Transverse colon (tissue), 4 donors: ENCODE data around the gene PROM2. TPM values are rescaled to one million over a fixed set of nuclear protein-coding genes. Genes with fewer than 3 reads are reported as not detected.
"Not testable (repeated sequence)": the region's sequence is repeated elsewhere in the genome, so short reads cannot be mapped to it uniquely, and the experiment has no call there.

ENCODE experiments used
- DNase-seq: peaks from one replicate; pipeline ENCODE4 v3.0.0-alpha.2; 2019
- H3K27ac ChIP-seq, 4 donors: fragments of 200-600 bp; sonication (generic); 2 replicates each; pipeline ENCODE4 v1.5.1; 2016 to 2018; ENCODE audit warnings: inconsistent platforms in 4 of 4
- H3K27me3 ChIP-seq: fragments of 200-600 bp; sonication (generic); 2 replicates; pipeline ENCODE4 v1.5.1; 2017; ENCODE audit warnings: inconsistent platforms
- H3K36me3 ChIP-seq, 4 donors: fragments of 200-600 bp; sonication (generic); 2 replicates each; pipeline ENCODE4 v1.5.1; 2017 to 2019; ENCODE audit warnings: inconsistent platforms in 4 of 4
- H3K4me1 ChIP-seq, 4 donors: fragments of 200-600 bp; sonication (generic); 2 replicates each; pipeline ENCODE4 v1.5.1; 2017 to 2020; ENCODE audit warnings: inconsistent platforms in 4 of 4
- H3K4me3 ChIP-seq, 4 donors: fragments of 200-600 bp; sonication (generic); 1 replicate in 1 of 4; 2 replicates in 3 of 4; pipeline versions ENCODE4 v1.5.1 to v1.6.1; 2017 to 2019; ENCODE audit warnings: inconsistent platforms in 4 of 4
- H3K9me3 ChIP-seq, 2 donors: fragments of 200-600 bp; sonication (generic); 2 replicates each; pipeline ENCODE4 v1.5.1; 2017 to 2019; ENCODE audit warnings: inconsistent platforms in 2 of 2
- EP300 ChIP-seq: sonication (generic); formaldehyde crosslinking; IDR thresholded peaks from one replicate; pipeline ENCODE4 v1.6.1; 2017; ENCODE audit warnings: antibody characterized with exemption, low read depth
- POLR2A ChIP-seq: fragments of 450-650 bp; IDR thresholded peaks from one replicate; pipeline ENCODE4 v1.6.1; 2016; ENCODE audit warnings: antibody characterized with exemption, mild to moderate bottlenecking, moderate library complexity
- POLR2AphosphoS5 ChIP-seq, 3 donors: sonication (generic); formaldehyde crosslinking; IDR thresholded peaks; one replicate each; pipeline ENCODE4 v1.6.1; 2016; ENCODE audit warnings: antibody characterized with exemption in 3 of 3
- WGBS, 2 donors: methylation state at CpG; one replicate each; pipeline ENCODE4 v1.1.5; 2018; ENCODE audit warnings: low coverage in 1 of 2; 5-methylcytosine and 5-hydroxymethylcytosine counted together
- in situ Hi-C, 4 donors: fragments of 200-750 bp; cut with MboI; loops; one replicate each; pipeline versions ENCODE4 v1.15.0 to v1.15.1; 2017; ENCODE audit warnings: low sequenced_read_pairs in 3 of 4, low pct_ligation_motif_present in 1 of 4, low pct_unique_long_range_greater_than_20kb in 1 of 4
- intact Hi-C: fragments of 100-400 bp; cut with DNase I; formaldehyde crosslinking; loops from one replicate; pipeline ENCODE4 v1.15.1; 2023; ENCODE audit warnings: low total_unique reads
- total RNA-seq, 4 donors: library from RNA; depleted of rRNA; stranded (reverse); fragments of >200 nt; gene quantifications; one replicate each; pipeline ENCODE4 v1.1.0, GENCODE V29; 2016
- TF ChIP-seq, protein P1 (sequence below), 5 experiments: fragments of 200-600 bp in 3 of 5; fragments of 450-650 bp in 2 of 5; sonication (generic) in 3 of 5; IDR thresholded peaks; 1 replicate in 2 of 5; 2 replicates in 3 of 5; pipeline ENCODE4 v1.5.1; 2016 to 2017; ENCODE audit warnings: antibody characterized with exemption in 5 of 5, inconsistent platforms in 3 of 5, mild to moderate bottlenecking in 2 of 5, moderate library complexity in 1 of 5

Gene PROM2
- total RNA-seq, 4 donors from 2014 or later, result 20.2 to 46.6 (median 28.6) TPM

DNA sequence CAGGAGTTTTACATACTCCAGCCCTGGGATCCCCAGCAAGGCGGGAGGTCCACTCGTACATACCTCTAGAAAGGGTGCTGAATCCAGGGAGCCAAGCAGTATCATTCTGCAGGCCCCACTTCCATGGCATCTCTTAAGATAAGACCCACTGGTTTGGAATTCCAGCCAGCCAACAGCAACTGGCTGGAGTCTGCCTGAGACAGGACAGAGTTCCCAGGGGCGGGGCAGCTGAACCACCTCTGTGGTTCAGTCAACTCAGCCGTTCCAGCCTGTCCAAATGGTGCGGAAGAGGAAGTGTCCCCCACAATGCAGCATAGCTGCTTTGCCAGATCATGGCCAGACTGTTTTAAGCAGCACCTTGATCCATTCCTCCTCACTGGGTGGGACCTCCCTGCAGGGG lies 33.7 kb upstream of the PROM2 start:
- TF ChIP-seq, protein P1, sequence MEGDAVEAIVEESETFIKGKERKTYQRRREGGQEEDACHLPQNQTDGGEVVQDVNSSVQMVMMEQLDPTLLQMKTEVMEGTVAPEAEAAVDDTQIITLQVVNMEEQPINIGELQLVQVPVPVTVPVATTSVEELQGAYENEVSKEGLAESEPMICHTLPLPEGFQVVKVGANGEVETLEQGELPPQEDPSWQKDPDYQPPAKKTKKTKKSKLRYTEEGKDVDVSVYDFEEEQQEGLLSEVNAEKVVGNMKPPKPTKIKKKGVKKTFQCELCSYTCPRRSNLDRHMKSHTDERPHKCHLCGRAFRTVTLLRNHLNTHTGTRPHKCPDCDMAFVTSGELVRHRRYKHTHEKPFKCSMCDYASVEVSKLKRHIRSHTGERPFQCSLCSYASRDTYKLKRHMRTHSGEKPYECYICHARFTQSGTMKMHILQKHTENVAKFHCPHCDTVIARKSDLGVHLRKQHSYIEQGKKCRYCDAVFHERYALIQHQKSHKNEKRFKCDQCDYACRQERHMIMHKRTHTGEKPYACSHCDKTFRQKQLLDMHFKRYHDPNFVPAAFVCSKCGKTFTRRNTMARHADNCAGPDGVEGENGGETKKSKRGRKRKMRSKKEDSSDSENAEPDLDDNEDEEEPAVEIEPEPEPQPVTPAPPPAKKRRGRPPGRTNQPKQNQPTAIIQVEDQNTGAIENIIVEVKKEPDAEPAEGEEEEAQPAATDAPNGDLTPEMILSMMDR (IDR thresholded peaks at IDR 0.05), result no peak
- TF ChIP-seq EP300, result no peak
- no peak for TF ChIP-seq POLR2AphosphoS5 (IDR thresholded peaks at IDR 0.05)
- no peak for TF ChIP-seq POLR2A
- no peaks in the 10 kb centered on the region for H3K36me3 ChIP-seq
- no peak for DNase-seq
- H3K27ac ChIP-seq, result no peak overlapping the region
- intact Hi-C loops, result no loop called here
- no peaks in the 10 kb centered on the region for H3K27me3 ChIP-seq
- H3K4me3 ChIP-seq, result no peak overlapping the region
- peaks cover 16 to 21% of the 10 kb centered on the region in 2 donors for H3K9me3 ChIP-seq
- WGBS, 2 donors, result 92% methylated on average over 5 of the region's 5 CpGs; no CpG with 5 or more reads in 1 of the 2 donors
- in situ Hi-C loops, result no loop called here
- no peaks in the 10 kb centered on the region for H3K4me1 ChIP-seq

DNA sequence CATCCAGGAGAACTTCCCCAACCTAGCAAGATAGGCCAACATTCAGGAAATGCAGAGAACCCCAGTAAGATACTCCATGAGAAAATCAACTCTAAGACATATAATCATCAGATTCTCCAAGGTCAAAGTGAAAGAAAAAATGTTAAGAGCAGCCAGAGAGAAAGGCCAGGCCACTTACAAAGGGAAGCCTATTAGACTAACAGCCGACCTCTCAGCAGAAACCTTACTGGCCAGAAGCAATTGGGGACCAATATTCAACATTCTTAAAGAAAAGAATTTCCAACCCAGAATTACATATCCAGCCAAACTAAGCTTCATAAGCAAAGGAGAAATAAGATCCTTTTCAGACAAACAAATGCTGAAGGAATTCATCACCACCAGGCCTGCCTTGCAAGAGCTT lies 32.2 kb upstream of the PROM2 start:
- H3K9me3 ChIP-seq, result peaks cover 21% of the 10 kb centered on the region in 2 donors
- H3K27ac ChIP-seq, H3K36me3 ChIP-seq, H3K4me3 ChIP-seq, H3K27me3 ChIP-seq, H3K4me1 ChIP-seq, in situ Hi-C loops, DNase-seq, intact Hi-C loops: not testable (repeated sequence)
- 96 to 100% methylated on average over 1 of the region's 1 CpG for WGBS, 2 donors

DNA sequence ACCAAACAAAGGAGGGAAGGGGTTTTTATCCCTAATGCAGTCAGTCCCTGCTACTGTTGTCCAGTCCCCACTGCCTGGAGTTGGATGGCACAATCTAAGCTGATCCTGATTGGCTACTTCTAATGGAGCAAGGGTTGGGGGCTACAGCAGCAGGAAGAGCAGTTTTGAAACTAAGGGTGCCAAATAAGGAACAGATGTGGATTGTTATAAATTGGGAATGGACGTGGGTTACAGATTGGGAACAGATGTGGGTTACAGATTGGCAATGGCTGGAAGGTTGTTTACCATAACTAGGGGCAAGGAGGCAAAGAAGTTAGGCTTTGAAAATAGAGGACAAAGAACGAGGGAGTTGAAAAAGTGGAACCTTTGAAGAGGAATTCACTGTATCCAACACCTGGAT lies 16.0 kb upstream of the PROM2 start:
- Histone ChIP-seq H3K9me3 (peaks cover 0 to 4% of the 10 kb centered on the region in 2 donors), H3K4me1 (no peaks in the 10 kb centered on the region), H3K27ac (no peak overlapping the region), H3K27me3 (no peaks in the 10 kb centered on the region), H3K4me3 (no peak overlapping the region), H3K36me3 (no peaks in the 10 kb centered on the region)
- WGBS, 2 donors, result 69 to 70% methylated on average over 2 of the region's 2 CpGs
- intact Hi-C loops, result no loop called here
- TF ChIP-seq POLR2A, result no peak
- TF ChIP-seq, protein P1 (IDR thresholded peaks at IDR 0.05), result no peak
- in situ Hi-C loops, result no loop called here
- no peak for DNase-seq

DNA sequence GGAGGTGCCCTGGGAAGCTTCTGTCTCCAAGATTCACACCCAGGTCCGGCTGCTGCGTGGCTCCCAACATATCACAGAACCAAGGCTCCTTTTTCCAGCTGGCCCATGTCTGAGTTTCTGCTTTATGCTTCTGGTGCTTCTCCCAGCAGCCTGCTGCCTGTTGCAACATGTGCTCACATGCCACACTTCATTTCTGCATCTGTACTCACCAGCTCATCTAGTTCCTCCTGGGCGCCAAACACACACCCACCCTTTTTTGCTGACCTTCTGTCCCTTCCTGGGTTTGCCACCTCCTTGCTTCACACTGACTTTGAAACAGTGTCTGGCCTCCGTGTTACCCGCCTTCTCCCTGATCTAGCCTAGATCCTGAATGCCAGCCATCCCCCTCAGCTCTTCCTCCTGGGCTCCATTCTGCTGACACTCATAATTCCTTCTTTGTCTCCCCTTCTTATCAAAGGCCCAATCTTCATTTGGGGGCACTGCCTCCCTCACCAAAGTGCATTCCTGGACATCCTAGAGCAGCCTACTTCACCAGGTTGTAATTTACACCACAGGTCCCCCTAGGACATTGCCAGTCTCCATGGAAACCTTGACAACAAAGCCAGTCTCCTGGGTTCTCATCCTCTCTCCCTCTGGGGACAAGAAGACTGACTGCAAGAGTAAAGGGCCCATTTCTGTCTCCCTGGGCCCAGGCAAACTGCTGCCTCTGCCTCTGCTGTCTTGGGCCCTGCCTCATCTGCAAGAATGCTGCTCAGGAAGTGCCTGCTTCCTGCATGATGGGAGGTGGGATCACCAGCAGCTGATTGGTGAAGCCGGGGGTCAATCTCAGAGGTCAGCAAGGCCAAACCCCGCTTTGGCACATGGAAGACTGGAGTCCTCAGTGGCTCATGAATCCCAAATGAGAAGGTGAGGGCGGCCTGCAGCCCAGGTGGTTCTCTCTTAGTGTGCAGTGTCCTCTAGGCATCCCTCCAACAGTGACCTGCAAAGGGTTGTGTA lies 13.9 kb upstream of the PROM2 start:
- intact Hi-C loops, result no loop called here
- Histone ChIP-seq H3K27ac (no peak overlapping the region), H3K27me3 (no peaks in the 10 kb centered on the region), H3K36me3 (no peaks in the 10 kb centered on the region), H3K4me1 (no peaks in the 10 kb centered on the region), H3K4me3 (no peak overlapping the region), H3K9me3 (peaks cover 0 to 4% of the 10 kb centered on the region in 2 donors)
- WGBS, 2 donors, result 20 to 75% methylated on average over 1 to 8 of the region's 8 CpGs
- no peak for DNase-seq
- TF ChIP-seq, protein P1 (IDR thresholded peaks at IDR 0.05), result no peak
- TF ChIP-seq POLR2AphosphoS5 (IDR thresholded peaks at IDR 0.05) (no peak), POLR2A (no peak), EP300 (no peak)
- in situ Hi-C loops, result no loop called here
